Body of pancreas (tissue), 4 donors: ENCODE measurements around the gene PPP4R4.

Source experiments
- CTCF ChIP-seq, 7 experiments: fragments of 450-650 bp in 4 of 7; fragments of 200-600 bp in 3 of 7; sonication (generic) in 3 of 7; IDR thresholded peaks; one replicate each; pipeline ENCODE4 v1.5.1; 2016 to 2019; ENCODE audit warnings: antibody characterized with exemption in 7 of 7
- POLR2A ChIP-seq, 3 donors: fragments of 450-650 bp; IDR thresholded peaks; one replicate each; pipeline ENCODE4 v1.6.1; 2016; ENCODE audit warnings: antibody characterized with exemption in 3 of 3, mild to moderate bottlenecking in 2 of 3

GRCh38 chr14:94143239-94143638, 30.9 kb upstream of the PPP4R4 start:
- no peak for TF ChIP-seq CTCF (IDR thresholded peaks at IDR 0.05)
- no peak for TF ChIP-seq POLR2A (IDR thresholded peaks at IDR 0.05)
